Panc1 (cell line): ENCODE measurements around the gene MED12L. TPM values are rescaled to one million over a fixed set of nuclear protein-coding genes. Genes with fewer than 3 reads are reported as not detected.

Source experiments
- ATAC-seq: fragments of 200-7000 bp; cut with Tn5 transposase; 2 replicates; pipeline ENCODE4 v1.9.1; 2020; ENCODE audit warnings: mild to moderate bottlenecking, moderate library complexity
- BruUV-seq: library from RNA; stranded (reverse); fragments of 400-500 nt; replicated peaks from 2 replicates; lab custom pipeline; 2021; lab: Mats Ljungman, UMichigan
- CTCF ChIA-PET: fragments of 300-600 bp; sonication (Branson Sonifier 250); formaldehyde crosslinking; loops from one replicate; lab custom pipeline; 2022; ENCODE audit warnings: antibody characterized with exemption; lab: Charles Lee
- POLR2A ChIA-PET: fragments of 300-600 bp; sonication (Branson Sonifier 250); formaldehyde crosslinking; loops from one replicate; lab custom pipeline; 2022; ENCODE audit warnings: antibody characterized with exemption; lab: Charles Lee
- DNase-seq: peaks from one replicate; pipeline ENCODE4 v3.0.0-alpha.2; 2010; ENCODE audit warnings: low read depth, low spot score
- H3K27ac ChIP-seq: 2 replicates; pipeline ENCODE4 v1.5.1; 2011; ENCODE audit warnings: mild to moderate bottlenecking, low read length, inconsistent platforms
- H3K27me3 ChIP-seq: fragments of 200-500 bp; sonication (Bioruptor generic); 2 replicates; pipeline ENCODE4 v1.6.0; 2014; ENCODE audit warnings: low read length, inconsistent platforms; ENCODE audit not compliant: control insufficient read depth, insufficient read depth
- H3K36me3 ChIP-seq: fragments of 200-500 bp; sonication (Bioruptor generic); 2 replicates; pipeline ENCODE4 v1.5.1; 2014; ENCODE audit warnings: inconsistent platforms, mild to moderate bottlenecking, low read length, moderate library complexity; ENCODE audit not compliant: control insufficient read depth, insufficient read depth
- H3K4me1 ChIP-seq: 2 replicates; pipeline ENCODE4 v1.5.1; 2011; ENCODE audit warnings: inconsistent platforms, mild to moderate bottlenecking, low read length, moderate library complexity; ENCODE audit not compliant: control insufficient read depth, insufficient read depth
- H3K4me3 ChIP-seq, 2 experiments: 2 replicates each; pipeline ENCODE4 v1.5.1; 2011 to 2012; ENCODE audit warnings: low read depth in 2 of 2, low read length in 2 of 2, mild to moderate bottlenecking in 2 of 2, inconsistent platforms in 1 of 2, moderate library complexity in 1 of 2
- H3K9me3 ChIP-seq: fragments of 200-500 bp; sonication (Bioruptor generic); 2 replicates; pipeline ENCODE4 v1.5.1; 2014; ENCODE audit warnings: low read depth, mild to moderate bottlenecking, inconsistent platforms, low read length, moderate library complexity; ENCODE audit not compliant: control insufficient read depth, insufficient read depth
- CTCF ChIP-seq: fragments of 450-650 bp; IDR thresholded peaks from 2 replicates; pipeline ENCODE4 v1.5.1; 2017; ENCODE audit warnings: mild to moderate bottlenecking
- POLR2AphosphoS5 ChIP-seq: IDR thresholded peaks from 2 replicates; pipeline ENCODE4 v1.6.1; 2012; ENCODE audit warnings: mild to moderate bottlenecking, low read depth, low read length, moderate library complexity
- SIN3A ChIP-seq: IDR thresholded peaks from 2 replicates; pipeline ENCODE4 v1.6.1; 2012; ENCODE audit warnings: low read depth, mild to moderate bottlenecking, low read length, moderate library complexity, borderline replicate concordance; ENCODE audit not compliant: insufficient read depth
- TCF7L2 ChIP-seq: IDR thresholded peaks from 2 replicates; pipeline ENCODE4 v1.6.1; 2011; ENCODE audit warnings: mild to moderate bottlenecking, low read depth, low read length, inconsistent platforms
- in situ Hi-C: cut with HindIII; loops from 2 replicates; pipeline ENCODE4 v1.10.0; 2016; ENCODE audit warnings: low sequenced_read_pairs, low pct_unique_long_range_greater_than_20kb
- intact Hi-C: fragments of 100-400 bp; cut with micrococcal nuclease; formaldehyde crosslinking; loops from one replicate; pipeline ENCODE4 v1.10.0; 2022; ENCODE audit not compliant: unreplicated experiment
- total RNA-seq: library from RNA; stranded (reverse); gene quantifications from one replicate; pipeline ENCODE4 v1.2.1, GENCODE V29; 2021; ENCODE audit not compliant: unreplicated experiment
- TF ChIP-seq, protein P1 (sequence below), 2 experiments: IDR thresholded peaks; 2 replicates each; pipeline ENCODE4 v1.6.1; 2011 to 2012; ENCODE audit warnings: low read depth in 2 of 2, control low read depth in 1 of 2, low read length in 1 of 2, mild to moderate bottlenecking in 1 of 2, moderate library complexity in 1 of 2; ENCODE audit not compliant: insufficient read depth in 1 of 2

MED12L gene
- total RNA-seq, 1 experiment from 2014 or later = 2.8 TPM

DNA sequence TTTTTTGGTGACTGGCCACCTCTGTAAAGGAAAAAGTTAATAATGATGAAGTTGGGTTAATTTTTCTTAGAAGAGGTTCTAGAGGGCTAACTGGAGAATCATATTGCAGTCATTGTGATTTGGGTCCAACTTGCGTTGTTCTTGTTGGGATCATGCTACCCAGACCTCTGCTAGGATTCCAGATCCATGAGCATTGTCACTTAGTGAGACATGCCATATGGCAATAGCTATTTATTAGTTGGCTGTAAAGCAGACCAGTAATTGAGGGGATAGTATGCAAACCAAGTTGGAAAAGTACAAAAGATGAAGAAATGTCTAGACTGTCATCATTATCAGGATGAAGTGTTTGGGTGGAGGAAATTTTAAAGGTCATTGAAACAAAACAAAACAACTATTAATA is 329.8 kb downstream of the MED12L start:
- H3K4me1 ChIP-seq = no peaks in the 10 kb centered on the region
- in situ Hi-C loops = no loop called here
- no peaks in the 10 kb centered on the region for H3K36me3 ChIP-seq
- POLR2A ChIA-PET = no interaction called here
- TF ChIP-seq TCF7L2 (no peak), POLR2AphosphoS5 (no peak), CTCF (no peak), SIN3A (no peak)
- TF ChIP-seq, protein P1, sequence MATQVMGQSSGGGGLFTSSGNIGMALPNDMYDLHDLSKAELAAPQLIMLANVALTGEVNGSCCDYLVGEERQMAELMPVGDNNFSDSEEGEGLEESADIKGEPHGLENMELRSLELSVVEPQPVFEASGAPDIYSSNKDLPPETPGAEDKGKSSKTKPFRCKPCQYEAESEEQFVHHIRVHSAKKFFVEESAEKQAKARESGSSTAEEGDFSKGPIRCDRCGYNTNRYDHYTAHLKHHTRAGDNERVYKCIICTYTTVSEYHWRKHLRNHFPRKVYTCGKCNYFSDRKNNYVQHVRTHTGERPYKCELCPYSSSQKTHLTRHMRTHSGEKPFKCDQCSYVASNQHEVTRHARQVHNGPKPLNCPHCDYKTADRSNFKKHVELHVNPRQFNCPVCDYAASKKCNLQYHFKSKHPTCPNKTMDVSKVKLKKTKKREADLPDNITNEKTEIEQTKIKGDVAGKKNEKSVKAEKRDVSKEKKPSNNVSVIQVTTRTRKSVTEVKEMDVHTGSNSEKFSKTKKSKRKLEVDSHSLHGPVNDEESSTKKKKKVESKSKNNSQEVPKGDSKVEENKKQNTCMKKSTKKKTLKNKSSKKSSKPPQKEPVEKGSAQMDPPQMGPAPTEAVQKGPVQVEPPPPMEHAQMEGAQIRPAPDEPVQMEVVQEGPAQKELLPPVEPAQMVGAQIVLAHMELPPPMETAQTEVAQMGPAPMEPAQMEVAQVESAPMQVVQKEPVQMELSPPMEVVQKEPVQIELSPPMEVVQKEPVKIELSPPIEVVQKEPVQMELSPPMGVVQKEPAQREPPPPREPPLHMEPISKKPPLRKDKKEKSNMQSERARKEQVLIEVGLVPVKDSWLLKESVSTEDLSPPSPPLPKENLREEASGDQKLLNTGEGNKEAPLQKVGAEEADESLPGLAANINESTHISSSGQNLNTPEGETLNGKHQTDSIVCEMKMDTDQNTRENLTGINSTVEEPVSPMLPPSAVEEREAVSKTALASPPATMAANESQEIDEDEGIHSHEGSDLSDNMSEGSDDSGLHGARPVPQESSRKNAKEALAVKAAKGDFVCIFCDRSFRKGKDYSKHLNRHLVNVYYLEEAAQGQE (IDR thresholded peaks at IDR 0.05; ENCODE audit: insufficient read depth in 1 of 2, low read depth in 2 of 2, low read length in 1 of 2) = no peak
- DNase-seq (no peak), ATAC-seq (no peak)
- no peaks in the 10 kb centered on the region for H3K27me3 ChIP-seq
- CTCF ChIA-PET = no interaction called here
- no peak overlapping the region for H3K4me3 ChIP-seq
- intact Hi-C loops = no loop called here
- BruUV-seq = no TSS peak
- no peaks in the 10 kb centered on the region for H3K9me3 ChIP-seq
- no peak overlapping the region for H3K27ac ChIP-seq

DNA sequence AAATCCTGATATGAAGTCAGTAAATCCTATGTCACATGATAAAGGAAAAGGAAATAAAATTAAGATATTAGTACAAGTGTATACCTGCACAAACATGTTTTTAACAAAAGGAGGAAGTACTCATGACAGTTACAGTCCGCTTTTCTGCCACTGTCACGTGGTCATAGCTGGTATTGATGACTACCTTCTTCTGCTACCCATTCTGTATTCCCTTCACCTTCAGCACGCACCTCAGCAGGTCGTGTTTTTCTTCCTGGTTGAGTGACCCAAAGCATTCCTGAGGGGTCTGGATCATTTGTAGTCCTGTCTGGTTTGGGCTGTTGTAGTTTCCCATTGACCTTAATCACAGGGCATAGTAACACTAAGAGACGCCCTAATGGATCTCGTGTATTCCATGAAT is 334.3 kb downstream of the MED12L start:
- ChIA-PET CTCF (no interaction called here), POLR2A (no interaction called here)
- no peaks in the 10 kb centered on the region for H3K4me1 ChIP-seq
- intact Hi-C loops (no loop called here), in situ Hi-C loops (no loop called here)
- TF ChIP-seq, protein P1 (IDR thresholded peaks at IDR 0.05; ENCODE audit: insufficient read depth in 1 of 2, low read depth in 2 of 2, low read length in 1 of 2) = no peak
- TF ChIP-seq CTCF = no peak
- TF ChIP-seq POLR2AphosphoS5 = no peak
- no peak for TF ChIP-seq TCF7L2
- no peak for TF ChIP-seq SIN3A
- H3K36me3 ChIP-seq = no peaks in the 10 kb centered on the region
- BruUV-seq = no TSS peak
- ATAC-seq (no peak), DNase-seq (no peak)
- H3K4me3 ChIP-seq = no peak overlapping the region
- H3K27me3 ChIP-seq = no peaks in the 10 kb centered on the region
- no peak overlapping the region for H3K27ac ChIP-seq
- no peaks in the 10 kb centered on the region for H3K9me3 ChIP-seq
